ENCODE results near the gene SLBP.

SLBP gene

DNA sequence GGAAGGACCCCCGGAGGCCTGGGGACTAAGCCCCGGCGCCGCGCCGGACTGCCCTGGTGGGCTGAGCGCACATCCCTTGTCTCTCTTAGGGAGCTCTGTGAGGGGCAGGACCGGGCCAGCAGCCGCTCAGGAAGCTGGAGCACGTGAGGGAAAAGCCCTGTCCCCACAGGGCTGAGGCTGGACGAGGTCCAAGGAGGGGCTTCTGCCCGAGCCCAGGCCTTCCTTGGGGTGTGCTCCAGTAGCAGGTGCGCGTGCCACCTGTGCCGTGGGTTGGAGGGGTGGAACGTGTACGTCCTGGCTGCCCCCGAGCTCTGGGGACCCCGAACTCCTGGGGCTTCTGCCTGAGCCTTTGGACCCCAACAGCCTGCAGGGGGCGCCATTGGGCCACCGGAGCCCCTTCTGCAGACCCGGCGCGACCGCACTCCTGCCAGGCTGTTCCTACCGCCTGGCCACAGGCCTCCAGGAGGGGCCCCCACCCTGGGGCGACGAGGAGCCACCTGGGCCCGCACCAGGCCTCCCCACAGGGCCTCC lies 36.4 kb upstream of the SLBP start:
- peak; percentile 95 for DNase-seq

DNA sequence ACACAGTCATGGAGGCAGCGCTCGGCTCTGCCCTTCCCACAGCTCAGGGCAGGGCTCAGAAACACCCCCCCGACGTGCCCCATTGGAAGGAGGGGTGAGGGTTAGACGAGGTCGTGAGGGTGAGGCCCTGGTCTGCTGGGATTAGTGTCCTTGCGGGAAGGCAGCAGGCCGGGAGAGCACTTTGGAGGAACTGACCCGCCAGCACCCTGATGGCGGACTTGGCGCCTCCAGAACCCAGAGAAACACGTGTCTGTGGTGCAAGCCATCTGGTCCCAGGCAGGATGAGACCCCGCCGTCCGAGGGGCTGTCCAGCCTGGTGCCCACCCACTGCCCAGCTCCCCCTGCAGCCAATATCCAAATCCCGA lies 35.5 kb upstream of the SLBP start:
- DNase-seq, result no peak

- no peak for DNase-seq
Measured at GRCh38 chr4:1746919-1747602, 34.9 kb upstream of the SLBP start.

DNA sequence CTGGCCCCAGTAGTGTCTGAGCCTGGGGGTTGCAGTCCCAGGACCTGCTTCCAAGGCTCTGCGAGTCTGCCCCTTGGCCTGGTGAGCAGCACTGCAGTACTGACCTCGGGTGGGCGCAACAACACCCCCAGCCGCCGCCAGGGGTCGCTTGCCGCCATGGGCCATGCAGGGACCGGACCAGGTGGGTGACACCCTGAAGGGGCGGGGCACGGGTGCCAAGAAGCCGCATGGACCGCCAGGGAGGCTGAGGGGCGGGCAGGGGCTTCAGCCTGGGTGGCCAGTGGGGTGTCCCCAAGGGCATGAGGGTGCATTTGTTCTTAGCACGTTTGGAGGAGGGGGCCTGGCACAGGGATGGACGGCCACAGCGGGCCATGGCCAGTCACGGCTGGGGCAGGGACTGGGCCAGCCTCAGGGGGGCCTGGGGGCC lies 34.2 kb upstream of the SLBP start:
- peak; percentile 89 for DNase-seq

DNA sequence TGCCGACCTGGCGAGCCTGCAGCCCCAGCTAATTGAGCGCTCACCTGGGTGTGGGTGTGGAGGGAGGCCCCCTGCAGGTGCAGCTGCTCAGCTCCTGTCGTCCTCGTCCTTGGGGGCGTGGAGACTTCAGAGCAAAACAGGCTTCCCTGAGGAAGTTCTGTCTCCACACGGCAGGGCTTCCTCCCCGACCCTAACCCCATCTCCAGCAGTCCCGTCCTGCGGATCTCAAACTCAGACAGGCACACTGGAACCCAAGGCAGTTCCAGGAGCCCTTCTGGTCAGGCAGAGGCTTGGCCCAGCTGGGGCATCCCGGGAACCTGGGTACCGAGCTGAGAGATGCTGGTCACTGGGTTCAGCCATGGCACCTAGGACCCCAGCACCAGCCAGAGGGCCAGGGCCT lies 33.6 kb upstream of the SLBP start:
- DNase-seq, result no peak

GRCh38 chr4:1745165-1745564 lies 33.0 kb upstream of the SLBP start:
- DNase-seq, result no peak

DNA sequence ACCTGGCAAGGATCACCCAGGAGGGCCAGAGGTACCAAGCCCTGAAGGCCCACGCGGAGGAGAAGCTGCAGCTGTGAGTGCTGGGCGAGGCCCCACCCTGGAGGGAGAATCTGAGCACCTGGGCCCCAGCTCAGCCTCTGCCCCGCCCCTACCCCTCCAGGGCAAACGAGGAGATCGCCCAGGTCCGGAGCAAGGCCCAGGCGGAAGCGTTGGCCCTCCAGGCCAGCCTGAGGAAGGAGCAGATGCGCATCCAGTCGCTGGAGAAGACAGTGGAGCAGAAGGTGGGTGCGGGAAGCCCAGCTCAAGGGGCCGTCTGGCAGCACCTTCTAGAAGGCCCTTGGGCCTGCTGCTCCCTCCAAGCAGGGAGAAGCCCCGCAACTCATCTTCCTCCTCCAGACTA lies 32.4 kb upstream of the SLBP start:
- no peak for DNase-seq

- DNase-seq, result no peak
Measured at GRCh38 chr4:1743975-1744374, 31.9 kb upstream of the SLBP start.

GRCh38 chr4:1743551-1743950 lies 31.4 kb upstream of the SLBP start:
- no peak for DNase-seq

GRCh38 chr4:1741208-1741607 lies 29.1 kb upstream of the SLBP start:
- DNase-seq, result no peak

DNA sequence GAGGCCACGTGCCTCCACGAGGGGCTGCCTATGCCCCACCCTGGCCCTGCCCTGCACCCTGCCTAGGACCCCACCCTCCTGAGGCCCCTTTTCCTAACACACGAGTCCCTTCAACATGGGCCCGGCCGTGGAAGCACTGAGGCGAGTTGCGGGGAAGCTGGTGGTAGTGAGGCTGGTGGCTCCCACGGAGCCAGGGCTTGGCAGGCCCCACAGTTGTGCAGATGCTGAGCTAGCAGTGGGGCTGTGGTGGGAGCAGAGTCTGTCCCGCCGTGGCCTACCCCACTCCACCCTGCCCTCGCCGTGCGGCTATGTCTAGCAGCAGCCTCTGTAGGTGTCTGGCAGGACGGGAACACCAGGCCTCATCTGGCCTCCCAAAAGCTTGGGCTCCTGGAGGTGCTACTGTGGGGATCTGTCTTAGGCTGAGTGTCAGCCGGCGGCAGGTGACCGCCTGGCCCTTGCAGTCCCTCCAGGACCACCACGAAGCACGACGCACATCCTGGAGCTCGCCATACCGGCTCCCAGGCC lies 28.0 kb upstream of the SLBP start:
- DNase-seq, result no peak

- no peak for DNase-seq
Measured at GRCh38 chr4:1739358-1739757, 27.2 kb upstream of the SLBP start.

DNA sequence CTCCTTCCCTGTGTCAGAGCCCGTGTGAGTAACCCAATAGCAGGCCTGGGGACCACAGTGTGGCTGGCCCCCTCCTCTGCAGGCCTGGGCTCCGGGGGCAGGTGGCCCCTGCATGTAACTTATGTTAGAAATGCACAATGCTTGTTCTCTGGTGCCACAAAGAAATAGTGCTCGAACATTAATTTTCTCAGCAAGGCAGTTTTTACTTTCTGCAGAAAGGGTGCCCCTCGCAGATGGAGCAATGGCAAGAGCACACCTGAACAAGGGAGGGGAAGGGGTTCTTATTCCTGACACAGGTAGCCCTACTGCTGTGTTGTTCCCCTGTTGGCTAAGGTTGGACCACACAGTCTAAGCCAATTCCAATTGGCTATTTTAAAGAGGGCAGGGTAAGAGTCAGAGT lies 26.3 kb upstream of the SLBP start:
- DNase-seq, result no peak

- DNase-seq, result no peak
Measured at GRCh38 chr4:1737666-1738065, 25.5 kb upstream of the SLBP start.

GRCh38 chr4:1736812-1737211 lies 24.7 kb upstream of the SLBP start:
- no peak for DNase-seq

GRCh38 chr4:1735215-1735614 lies 23.1 kb upstream of the SLBP start:
- no peak for DNase-seq

DNA sequence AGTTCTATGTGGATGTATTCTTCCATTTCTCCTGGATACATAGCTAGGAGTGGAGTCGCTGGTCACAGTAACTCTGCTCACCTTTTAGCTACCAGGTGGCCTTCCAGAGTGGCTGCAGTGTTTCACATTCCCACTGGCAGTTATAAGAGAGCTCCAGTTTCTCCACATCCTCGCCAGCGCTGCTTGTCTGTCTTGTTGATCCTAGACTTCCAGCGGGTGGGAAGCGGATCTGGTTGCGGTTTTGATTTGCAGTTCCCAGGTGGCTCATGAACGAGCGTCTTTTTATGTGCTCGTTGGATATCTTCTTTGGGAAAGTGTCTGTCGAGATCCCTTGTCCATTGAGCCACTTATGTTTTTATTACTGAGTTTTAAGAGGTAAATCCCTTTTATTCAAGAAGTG lies 20.8 kb upstream of the SLBP start:
- no peak for DNase-seq

GRCh38 chr4:1731180-1731579 lies 19.1 kb upstream of the SLBP start:
- no peak for DNase-seq

GRCh38 chr4:1730532-1731135 lies 18.5 kb upstream of the SLBP start:
- no peak for DNase-seq

DNA sequence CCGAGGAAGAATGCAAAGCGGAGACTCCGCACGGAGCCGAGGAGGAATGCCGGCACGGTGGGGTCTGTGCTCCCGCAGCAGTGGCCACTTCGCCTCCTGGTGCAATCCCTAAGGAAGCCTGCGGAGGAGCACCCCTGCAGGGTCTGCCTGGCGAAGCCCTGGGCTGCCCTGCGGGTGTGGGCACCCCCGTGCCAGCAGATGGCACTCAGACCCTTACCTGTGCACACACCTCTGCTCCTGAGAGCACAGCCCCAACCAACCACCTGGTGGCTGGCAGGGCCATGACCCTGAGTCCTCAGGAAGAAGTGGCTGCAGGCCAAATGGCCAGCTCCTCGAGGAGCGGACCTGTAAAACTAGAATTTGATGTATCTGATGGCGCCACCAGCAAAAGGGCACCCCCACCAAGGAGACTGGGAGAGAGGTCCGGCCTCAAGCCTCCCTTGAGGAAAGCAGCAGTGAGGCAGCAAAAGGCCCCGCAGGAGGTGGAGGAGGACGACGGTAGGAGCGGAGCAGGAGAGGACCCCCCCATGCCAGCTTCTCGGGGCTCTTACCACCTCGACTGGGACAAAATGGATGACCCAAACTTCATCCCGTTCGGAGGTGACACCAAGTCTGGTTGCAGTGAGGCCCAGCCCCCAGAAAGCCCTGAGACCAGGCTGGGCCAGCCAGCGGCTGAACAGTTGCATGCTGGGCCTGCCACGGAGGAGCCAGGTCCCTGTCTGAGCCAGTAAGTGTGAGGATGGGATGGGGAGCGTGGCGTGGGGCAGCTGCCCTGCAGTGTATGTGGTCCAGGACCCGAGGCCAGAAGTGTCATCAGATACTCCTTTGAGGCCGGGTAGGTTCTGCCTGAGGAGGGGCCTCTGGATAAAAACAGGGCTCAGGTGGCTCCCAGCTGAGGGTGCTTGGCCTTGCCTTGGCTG lies 16.2 kb upstream of the SLBP start:
- DNase-seq, result no peak

GRCh38 chr4:1727117-1728031 lies 15.3 kb upstream of the SLBP start:
- DNase-seq, result peak; percentile 53

Measured in hematopoietic multipotent progenitor cell treated with erythropoietin and hydrocortisone succinate and interleukin-3 and kit ligand, for 6 days (in vitro differentiated cells).